Esophagus squamous epithelium (tissue), 5 donors: ENCODE data around the gene SLC1A2. TPM values are rescaled to one million over a fixed set of nuclear protein-coding genes. Genes with fewer than 3 reads are reported as not detected.

Experiments used
- DNase-seq: peaks from one replicate; lab custom pipeline; 2025; lab: John Stamatoyannopoulos, UW
- H3K27ac ChIP-seq, 4 donors: fragments of 200-600 bp; sonication (generic); one replicate each; pipeline ENCODE4 v1.5.1; 2016 to 2019; ENCODE audit warnings: mild to moderate bottlenecking in 1 of 4
- H3K27me3 ChIP-seq, 4 donors: fragments of 200-600 bp; sonication (generic); 1 replicate in 3 of 4; 2 replicates in 1 of 4; pipeline versions ENCODE4 v1.5.1 to v1.6.0; 2017 to 2021; ENCODE audit warnings: antibody characterized with exemption in 1 of 4
- H3K36me3 ChIP-seq, 3 donors: fragments of 200-600 bp; sonication (generic); one replicate each; pipeline ENCODE4 v1.5.1; 2016 to 2019
- H3K4me1 ChIP-seq, 3 donors: fragments of 200-600 bp; sonication (generic); one replicate each; pipeline ENCODE4 v1.5.1; 2017 to 2019
- H3K4me3 ChIP-seq, 4 donors: fragments of 200-600 bp; sonication (generic); 1 replicate in 3 of 4; 2 replicates in 1 of 4; pipeline ENCODE4 v1.5.1; 2016 to 2019; ENCODE audit warnings: mild to moderate bottlenecking in 2 of 4, moderate library complexity in 1 of 4
- H3K9me3 ChIP-seq, 3 donors: fragments of 200-600 bp; sonication (generic); one replicate each; pipeline ENCODE4 v1.5.1; 2016 to 2019
- CTCF ChIP-seq, 6 experiments: fragments of 450-650 bp in 4 of 6; fragments of 200-600 bp in 2 of 6; sonication (generic) in 2 of 6; IDR thresholded peaks; one replicate each; pipeline ENCODE4 v1.5.1; 2016 to 2019; ENCODE audit warnings: antibody characterized with exemption in 6 of 6, mild to moderate bottlenecking in 4 of 6, moderate library complexity in 4 of 6
- POLR2A ChIP-seq, 4 donors: fragments of 450-650 bp; IDR thresholded peaks; one replicate each; pipeline ENCODE4 v1.6.1; 2017; ENCODE audit warnings: antibody characterized with exemption in 4 of 4, mild to moderate bottlenecking in 4 of 4, moderate library complexity in 3 of 4
- WGBS, 2 donors: methylation state at CpG; one replicate each; pipeline ENCODE4 v1.1.5; 2018; 5-methylcytosine and 5-hydroxymethylcytosine counted together
- intact Hi-C: fragments of 100-400 bp; cut with DNase I; formaldehyde crosslinking; loops from one replicate; pipeline ENCODE4 v1.15.0; 2022
- total RNA-seq, 4 donors: library from RNA; depleted of rRNA; stranded (reverse); fragments of >200 nt; gene quantifications; one replicate each; pipeline ENCODE4 v1.1.0, GENCODE V29; 2016
- donor health status: DM: yes; HTN: yes; CAD: no.

The SLC1A2 gene
- total RNA-seq, 4 donors from 2014 or later = 0.04 to 0.61 (median 0.19) TPM; not detected in 1

- no peaks in the 10 kb centered on the region for H3K36me3 ChIP-seq
- H3K27ac ChIP-seq = peak overlapping the region; percentile 1 to 83 (median 70)
- no peak overlapping the region for H3K4me3 ChIP-seq
- DNase-seq = no peak
- intact Hi-C loops = no loop called here
- H3K4me1 ChIP-seq = peaks cover 15 to 36% (median 21%) of the 10 kb centered on the region in 3 donors
- WGBS, 2 donors = 27 to 29% methylated on average over 2 of the region's 2 CpGs
- no peaks in the 10 kb centered on the region for H3K9me3 ChIP-seq
- no peak for TF ChIP-seq POLR2A (IDR thresholded peaks at IDR 0.05)
- H3K27me3 ChIP-seq = no peaks in the 10 kb centered on the region
Measured at GRCh38 chr11:35363854-35364780, 55.2 kb downstream of the SLC1A2 start.

GRCh38 chr11:35363246-35363801 lies 56.0 kb downstream of the SLC1A2 start:
- Histone ChIP-seq H3K27me3 (no peaks in the 10 kb centered on the region), H3K4me1 (peaks cover 15 to 42% (median 21%) of the 10 kb centered on the region in 3 donors), H3K9me3 (no peaks in the 10 kb centered on the region), H3K27ac (peak overlapping the region; percentile 1 to 83 (median 70)), H3K36me3 (no peaks in the 10 kb centered on the region), H3K4me3 (no peak overlapping the region)
- 41 to 61% methylated on average over 5 of the region's 5 CpGs for WGBS, 2 donors
- intact Hi-C loops = no loop called here
- DNase-seq = no peak
- no peak for TF ChIP-seq POLR2A (IDR thresholded peaks at IDR 0.05)
- TF ChIP-seq CTCF (IDR thresholded peaks at IDR 0.05) = no peak

- no peak overlapping the region for H3K4me3 ChIP-seq
- peaks cover 15 to 42% (median 21%) of the 10 kb centered on the region in 3 donors for H3K4me1 ChIP-seq
- H3K27ac ChIP-seq = peak overlapping the region in 3 of 4 donors; percentile 61 to 83 (median 79)
- intact Hi-C loops = no loop called here
- 71 to 79% methylated on average over 2 of the region's 2 CpGs for WGBS, 2 donors
- DNase-seq = no peak
- no peaks in the 10 kb centered on the region for H3K27me3 ChIP-seq
- TF ChIP-seq POLR2A (IDR thresholded peaks at IDR 0.05) (no peak), CTCF (IDR thresholded peaks at IDR 0.05) (peak in 1 of 6 experiments; percentile 13)
- H3K9me3 ChIP-seq = no peaks in the 10 kb centered on the region
- no peaks in the 10 kb centered on the region for H3K36me3 ChIP-seq
Measured at GRCh38 chr11:35362521-35362980, 56.8 kb downstream of the SLC1A2 start.

- WGBS, 2 donors = 58 to 62% methylated on average over 7 of the region's 7 CpGs
- TF ChIP-seq POLR2A (IDR thresholded peaks at IDR 0.05) = no peak
- no peak for TF ChIP-seq CTCF (IDR thresholded peaks at IDR 0.05)
- H3K4me3 ChIP-seq = no peak overlapping the region
- intact Hi-C loops = no loop called here
- no peaks in the 10 kb centered on the region for H3K9me3 ChIP-seq
- H3K4me1 ChIP-seq = peaks cover 15 to 42% (median 21%) of the 10 kb centered on the region in 3 donors
- no peaks in the 10 kb centered on the region for H3K36me3 ChIP-seq
- no peaks in the 10 kb centered on the region for H3K27me3 ChIP-seq
- peak overlapping the region in 3 of 4 donors; percentile 53 to 70 (median 56) for H3K27ac ChIP-seq
- no peak for DNase-seq
Measured at GRCh38 chr11:35360055-35360530, 59.3 kb downstream of the SLC1A2 start.

DNA sequence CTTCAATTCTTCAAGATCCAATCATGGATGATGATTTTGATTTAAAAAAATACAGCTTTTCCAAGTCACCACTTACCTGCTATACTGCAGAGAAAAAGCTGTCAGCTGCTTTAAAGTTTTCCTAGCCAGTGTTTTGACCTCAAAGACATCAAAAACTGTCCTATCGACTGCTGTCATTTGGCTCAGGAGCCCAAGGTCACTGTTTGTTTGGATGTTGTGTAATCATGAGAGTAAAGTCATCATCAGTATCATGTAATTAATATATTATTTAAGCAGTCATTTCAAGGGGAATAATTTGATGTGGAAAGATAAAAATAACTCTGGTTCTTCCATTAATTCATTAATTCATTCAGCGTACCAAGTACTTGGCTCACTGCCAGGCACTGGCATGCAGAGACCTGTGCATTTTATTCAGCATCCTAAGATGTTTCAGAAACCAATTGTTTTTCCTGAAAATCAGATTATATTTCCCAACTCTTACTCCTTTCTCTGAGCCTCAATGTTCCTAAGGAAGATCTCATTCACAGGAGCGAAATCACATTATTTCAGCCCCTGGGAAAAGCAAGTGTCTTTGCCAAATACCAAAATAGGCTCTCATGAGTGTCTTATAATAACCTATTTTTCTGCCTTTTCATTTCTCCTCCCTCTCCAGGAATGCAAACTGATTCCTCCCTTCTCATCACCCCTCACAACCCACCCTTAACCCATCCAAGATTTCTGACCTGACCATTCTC lies 59.9 kb downstream of the SLC1A2 start:
- H3K27ac ChIP-seq = peak overlapping the region in 3 of 4 donors; percentile 53 to 70 (median 56)
- intact Hi-C loops = no loop called here

More for the DNA sequence above, 59.9 kb downstream of the SLC1A2 start:
- Histone ChIP-seq H3K36me3 (no peaks in the 10 kb centered on the region), H3K4me3 (no peak overlapping the region), H3K9me3 (no peaks in the 10 kb centered on the region), H3K4me1 (peaks cover 15 to 37% (median 18%) of the 10 kb centered on the region in 3 donors), H3K27me3 (no peaks in the 10 kb centered on the region)
- DNase-seq = no peak
- TF ChIP-seq POLR2A (IDR thresholded peaks at IDR 0.05) (no peak), CTCF (IDR thresholded peaks at IDR 0.05) (no peak)
- WGBS, 2 donors = 44 to 54% methylated on average over 3 of the region's 3 CpGs
